ENCODE data around the gene MRPS12.

DNA sequence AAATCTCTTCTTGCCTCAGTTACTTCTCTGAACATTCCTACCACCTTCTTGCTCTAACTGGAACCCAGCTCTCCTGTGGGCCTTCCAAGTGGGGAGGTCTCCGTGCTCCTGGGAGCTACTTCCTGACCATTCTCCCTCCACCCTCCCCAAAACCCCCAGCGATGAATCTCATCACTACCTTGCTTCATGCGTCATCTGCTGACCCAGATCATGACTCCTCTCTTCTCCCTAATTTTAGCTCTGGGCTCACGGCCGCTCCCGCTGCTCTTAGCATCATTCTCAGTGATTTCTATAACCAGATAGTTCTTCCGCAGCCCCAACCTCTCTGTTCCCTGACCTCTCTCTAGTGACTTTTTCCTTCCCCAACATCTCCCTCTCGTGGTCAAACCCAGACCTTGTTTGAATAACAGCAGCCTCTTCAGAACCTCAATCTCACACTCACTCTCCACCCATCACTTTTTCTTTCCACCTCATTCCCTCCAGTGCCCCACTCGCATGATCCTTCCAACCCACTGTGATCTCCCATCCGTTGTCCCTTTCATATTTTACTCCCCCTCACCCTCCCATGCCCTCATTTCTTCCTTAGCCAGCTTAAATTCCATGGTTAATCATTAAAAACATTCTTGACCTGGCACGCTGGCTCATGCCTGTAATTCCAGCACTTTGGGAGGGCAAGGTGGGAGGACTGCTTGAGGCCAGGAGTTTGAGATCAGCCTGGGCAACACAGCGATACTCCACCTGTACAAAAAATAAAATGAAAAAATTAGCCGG lies 21.8 kb downstream of the MRPS12 start:
- TF ChIP-seq, protein P1, sequence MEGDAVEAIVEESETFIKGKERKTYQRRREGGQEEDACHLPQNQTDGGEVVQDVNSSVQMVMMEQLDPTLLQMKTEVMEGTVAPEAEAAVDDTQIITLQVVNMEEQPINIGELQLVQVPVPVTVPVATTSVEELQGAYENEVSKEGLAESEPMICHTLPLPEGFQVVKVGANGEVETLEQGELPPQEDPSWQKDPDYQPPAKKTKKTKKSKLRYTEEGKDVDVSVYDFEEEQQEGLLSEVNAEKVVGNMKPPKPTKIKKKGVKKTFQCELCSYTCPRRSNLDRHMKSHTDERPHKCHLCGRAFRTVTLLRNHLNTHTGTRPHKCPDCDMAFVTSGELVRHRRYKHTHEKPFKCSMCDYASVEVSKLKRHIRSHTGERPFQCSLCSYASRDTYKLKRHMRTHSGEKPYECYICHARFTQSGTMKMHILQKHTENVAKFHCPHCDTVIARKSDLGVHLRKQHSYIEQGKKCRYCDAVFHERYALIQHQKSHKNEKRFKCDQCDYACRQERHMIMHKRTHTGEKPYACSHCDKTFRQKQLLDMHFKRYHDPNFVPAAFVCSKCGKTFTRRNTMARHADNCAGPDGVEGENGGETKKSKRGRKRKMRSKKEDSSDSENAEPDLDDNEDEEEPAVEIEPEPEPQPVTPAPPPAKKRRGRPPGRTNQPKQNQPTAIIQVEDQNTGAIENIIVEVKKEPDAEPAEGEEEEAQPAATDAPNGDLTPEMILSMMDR (conservative IDR thresholded peaks at IDR 0.05): peak; percentile 74
- no peak for TF ChIP-seq EZH2 (IDR thresholded peaks at IDR 0.05; ENCODE audit: low read depth)

Measured in PC-9 (cell line).